ENCODE data around the gene ATG10.

ATG10 gene

GRCh38 chr5:82164176-82164976 lies 192.6 kb downstream of the ATG10 start:
- Histone ChIP-seq H3K36me3 (ENCODE audit: control insufficient read depth, insufficient read depth, low read length) (no peaks in the 10 kb centered on the region), H3K4me3 (ENCODE audit: extremely low read depth, insufficient read depth, low read length, poor library complexity, severe bottlenecking) (no peak overlapping the region), H3K9me3 (ENCODE audit: control insufficient read depth, low read length) (no peaks in the 10 kb centered on the region), H3K27ac (ENCODE audit: low read depth, low read length, severe bottlenecking) (peak overlapping the region; percentile 37), H3K4me1 (ENCODE audit: control insufficient read depth, insufficient read depth, low read length, poor library complexity, severe bottlenecking) (peaks cover 9% of the 10 kb centered on the region)
- WGBS, 2 experiments (ENCODE audit: insufficient coverage in 2 of 2), result 93 to 100% methylated on average over 2 to 3 of the region's 6 CpGs

DNA sequence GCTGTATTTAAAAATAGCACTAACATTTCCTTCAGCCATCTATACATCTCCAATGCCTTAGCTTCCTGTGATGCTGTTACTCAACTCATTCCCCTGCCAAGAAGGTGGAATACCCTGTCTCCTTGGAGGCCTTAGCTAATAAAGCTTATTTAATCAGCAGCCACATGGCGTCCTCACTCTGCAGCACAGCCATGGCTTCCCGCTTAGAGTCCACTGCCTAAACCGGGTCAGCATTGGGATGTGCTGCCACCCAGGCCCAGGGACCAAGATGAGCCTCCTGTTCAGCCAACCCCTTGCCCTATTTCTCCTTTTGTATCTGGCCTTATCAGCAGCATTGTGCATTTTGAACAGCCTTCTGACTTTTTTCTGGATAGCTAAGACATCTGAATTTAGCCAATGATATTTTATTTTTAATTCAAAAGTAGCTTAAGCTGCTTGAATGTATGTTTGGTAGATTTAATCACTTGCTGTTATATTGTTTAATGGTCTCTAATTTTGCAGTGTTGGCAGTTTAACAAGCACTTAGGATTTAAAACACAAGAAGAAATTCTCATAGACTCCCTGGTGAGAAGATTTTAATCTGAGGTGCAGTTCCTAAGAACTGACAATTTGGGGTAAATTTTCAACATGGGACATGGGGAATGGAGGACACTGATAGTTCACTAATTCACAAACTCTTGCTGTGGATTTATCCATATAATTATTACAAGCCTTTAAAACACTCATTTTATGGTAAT lies 193.3 kb downstream of the ATG10 start:
- Histone ChIP-seq H3K4me3 (ENCODE audit: extremely low read depth, insufficient read depth, low read length, poor library complexity, severe bottlenecking) (no peak overlapping the region), H3K27ac (ENCODE audit: low read depth, low read length, severe bottlenecking) (peak overlapping the region; percentile 37)

DNA sequence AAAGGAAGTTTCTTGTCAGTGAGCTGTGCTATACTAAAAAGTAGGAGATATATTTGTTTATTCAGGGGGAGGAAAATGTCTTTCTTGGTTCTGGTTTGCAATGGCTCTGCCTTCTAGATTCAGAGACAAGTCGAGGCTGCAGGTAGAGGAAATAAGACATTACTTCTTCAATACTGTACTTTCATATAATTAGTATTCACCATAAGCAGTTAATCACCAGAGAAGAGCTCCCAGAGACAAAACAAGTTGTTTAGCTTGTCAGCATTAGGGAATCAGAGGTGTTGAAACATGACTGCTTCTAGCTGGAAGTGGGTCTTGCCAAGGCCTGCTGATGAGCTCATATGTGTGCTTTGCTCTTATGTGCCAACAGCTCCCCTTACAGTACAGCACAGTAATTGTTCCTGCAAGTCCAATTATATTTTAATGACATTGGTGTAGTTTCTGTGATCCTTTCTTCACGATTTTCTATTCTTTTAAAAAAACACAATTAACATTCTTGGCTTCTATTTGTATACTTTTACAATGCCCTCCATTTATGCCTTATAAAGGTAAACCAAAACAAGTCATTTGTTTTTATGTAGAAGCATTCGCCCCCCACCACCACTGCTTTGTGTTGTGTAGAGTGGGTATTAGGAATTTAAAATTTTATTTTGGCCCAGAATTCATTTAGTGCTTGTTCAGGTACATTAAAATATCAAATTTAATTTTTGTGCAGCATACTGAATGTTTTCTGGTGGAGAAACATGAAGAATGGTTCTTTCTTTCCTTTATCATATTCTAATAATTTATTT lies 194.1 kb downstream of the ATG10 start:
- Histone ChIP-seq H3K4me1 (ENCODE audit: control insufficient read depth, insufficient read depth, low read length, poor library complexity, severe bottlenecking) (peaks cover 9% of the 10 kb centered on the region), H3K9me3 (ENCODE audit: control insufficient read depth, low read length) (no peaks in the 10 kb centered on the region), H3K4me3 (ENCODE audit: extremely low read depth, insufficient read depth, low read length, poor library complexity, severe bottlenecking) (no peak overlapping the region), H3K27ac (ENCODE audit: low read depth, low read length, severe bottlenecking) (peak overlapping the region; percentile 37), H3K36me3 (ENCODE audit: control insufficient read depth, insufficient read depth, low read length) (no peaks in the 10 kb centered on the region)
- WGBS, 2 experiments (ENCODE audit: insufficient coverage in 2 of 2), result no CpG with 5 or more reads among the region's 3 CpGs

More for the DNA sequence above, 193.3 kb downstream of the ATG10 start:
- Histone ChIP-seq H3K9me3 (ENCODE audit: control insufficient read depth, low read length) (no peaks in the 10 kb centered on the region), H3K4me1 (ENCODE audit: control insufficient read depth, insufficient read depth, low read length, poor library complexity, severe bottlenecking) (peaks cover 9% of the 10 kb centered on the region), H3K36me3 (ENCODE audit: control insufficient read depth, insufficient read depth, low read length) (no peaks in the 10 kb centered on the region)
- 48 to 65% methylated on average over 3 of the region's 3 CpGs for WGBS, 2 experiments (ENCODE audit: insufficient coverage in 2 of 2)

GRCh38 chr5:82167372-82167935 lies 195.6 kb downstream of the ATG10 start:
- no peak overlapping the region for H3K4me3 ChIP-seq (ENCODE audit: extremely low read depth, insufficient read depth, low read length, poor library complexity, severe bottlenecking)
- no peaks in the 10 kb centered on the region for H3K9me3 ChIP-seq (ENCODE audit: control insufficient read depth, low read length)
- H3K27ac ChIP-seq (ENCODE audit: low read depth, low read length, severe bottlenecking), result no peak overlapping the region
- H3K4me1 ChIP-seq (ENCODE audit: control insufficient read depth, insufficient read depth, low read length, poor library complexity, severe bottlenecking), result peaks cover 9% of the 10 kb centered on the region
- no peaks in the 10 kb centered on the region for H3K36me3 ChIP-seq (ENCODE audit: control insufficient read depth, insufficient read depth, low read length)
- WGBS, 2 experiments (ENCODE audit: insufficient coverage in 2 of 2), result 100% methylated on average over 1 to 2 of the region's 3 CpGs

DNA sequence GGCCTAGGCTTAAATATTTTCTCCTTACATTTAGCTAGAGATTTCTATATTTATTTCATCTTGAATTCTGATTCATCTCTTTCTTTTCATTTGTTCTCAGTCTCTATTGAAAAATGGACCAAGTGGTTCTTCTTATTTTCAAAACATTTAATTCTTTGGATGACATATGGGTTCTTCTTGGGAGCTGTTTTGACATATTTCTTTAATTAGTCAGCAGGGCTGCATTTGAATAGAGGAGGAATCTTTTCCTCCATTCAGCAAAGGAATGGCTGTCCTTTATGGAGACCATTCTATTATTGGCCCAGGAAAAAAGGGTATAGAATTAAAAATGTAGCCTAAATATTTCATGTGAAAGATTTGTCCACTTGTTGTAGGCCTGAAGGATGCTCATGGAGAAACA lies 196.5 kb downstream of the ATG10 start:
- Histone ChIP-seq H3K4me1 (ENCODE audit: control insufficient read depth, insufficient read depth, low read length, poor library complexity, severe bottlenecking) (peaks cover 9% of the 10 kb centered on the region), H3K9me3 (ENCODE audit: control insufficient read depth, low read length) (no peaks in the 10 kb centered on the region), H3K27ac (ENCODE audit: low read depth, low read length, severe bottlenecking) (no peak overlapping the region), H3K36me3 (ENCODE audit: control insufficient read depth, insufficient read depth, low read length) (no peaks in the 10 kb centered on the region), H3K4me3 (ENCODE audit: extremely low read depth, insufficient read depth, low read length, poor library complexity, severe bottlenecking) (no peak overlapping the region)

DNA sequence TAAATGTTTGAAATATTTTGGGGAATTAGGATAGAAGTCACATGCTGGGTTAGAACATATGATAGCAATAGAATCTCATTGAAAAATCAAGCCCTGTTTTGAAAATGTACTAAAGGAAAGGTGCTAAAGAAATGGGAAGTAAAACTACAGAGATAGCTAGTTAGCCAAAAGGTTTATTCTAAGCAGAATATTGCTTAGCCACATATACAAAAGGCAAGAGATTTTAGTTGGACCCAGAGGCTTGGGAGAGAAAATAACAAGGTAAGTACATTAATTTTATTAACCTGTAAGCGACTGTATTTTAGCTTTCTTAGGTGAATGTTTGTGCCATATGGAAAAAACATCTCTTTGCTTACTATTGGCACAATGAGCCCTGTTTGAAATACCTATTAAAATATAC lies 198.1 kb downstream of the ATG10 start:
- H3K9me3 ChIP-seq (ENCODE audit: control insufficient read depth, low read length), result no peaks in the 10 kb centered on the region
- H3K4me3 ChIP-seq (ENCODE audit: extremely low read depth, insufficient read depth, low read length, poor library complexity, severe bottlenecking), result no peak overlapping the region
- no peak overlapping the region for H3K27ac ChIP-seq (ENCODE audit: low read depth, low read length, severe bottlenecking)
- peaks cover 2% of the 10 kb centered on the region for H3K4me1 ChIP-seq (ENCODE audit: control insufficient read depth, insufficient read depth, low read length, poor library complexity, severe bottlenecking)
- H3K36me3 ChIP-seq (ENCODE audit: control insufficient read depth, insufficient read depth, low read length), result no peaks in the 10 kb centered on the region
- WGBS, 2 experiments (ENCODE audit: insufficient coverage in 2 of 2), result no CpG with 5 or more reads among the region's 1 CpG

DNA sequence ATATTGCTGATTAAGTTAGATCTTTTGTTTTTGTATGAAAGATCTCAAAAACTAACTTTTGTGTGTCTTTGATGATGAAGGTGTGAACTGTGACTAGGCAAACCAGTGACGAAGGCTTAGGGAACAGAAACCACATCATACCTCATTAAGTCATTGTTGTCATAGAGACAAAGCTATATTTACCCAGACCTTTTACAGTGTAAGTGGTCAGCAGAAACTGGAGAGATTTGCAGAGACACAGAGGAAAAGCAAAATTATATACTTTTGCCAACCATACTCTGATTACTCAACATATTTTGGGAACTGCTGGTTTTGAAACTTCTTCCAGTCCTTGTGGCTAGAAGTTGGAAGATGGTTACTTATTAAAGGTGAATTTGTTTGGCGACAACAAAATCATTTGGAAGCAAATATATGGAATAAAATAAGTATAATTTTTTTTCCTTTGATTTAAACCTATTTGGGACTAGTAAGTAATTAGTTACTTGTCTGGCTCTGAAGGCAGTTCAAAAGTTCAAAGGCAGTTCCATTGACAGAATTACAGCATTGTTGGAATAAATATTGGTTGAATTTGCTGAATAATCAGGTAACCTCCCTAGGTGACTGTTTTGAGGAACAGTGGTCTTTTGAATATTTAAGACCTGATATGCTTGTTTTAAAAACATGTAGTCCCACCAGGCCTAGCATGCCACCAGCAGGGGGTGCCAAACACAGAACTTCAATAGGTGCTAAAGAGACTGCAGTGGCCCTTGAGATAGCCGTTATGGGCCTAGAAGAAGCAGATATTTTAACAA lies 202.5 kb downstream of the ATG10 start:
- H3K9me3 ChIP-seq (ENCODE audit: control insufficient read depth, low read length), result no peaks in the 10 kb centered on the region
- H3K4me1 ChIP-seq (ENCODE audit: control insufficient read depth, insufficient read depth, low read length, poor library complexity, severe bottlenecking), result no peaks in the 10 kb centered on the region
- no peaks in the 10 kb centered on the region for H3K36me3 ChIP-seq (ENCODE audit: control insufficient read depth, insufficient read depth, low read length)
- H3K27ac ChIP-seq (ENCODE audit: low read depth, low read length, severe bottlenecking), result no peak overlapping the region
- no peak overlapping the region for H3K4me3 ChIP-seq (ENCODE audit: extremely low read depth, insufficient read depth, low read length, poor library complexity, severe bottlenecking)
- 56 to 78% methylated on average over 1 of the region's 3 CpGs for WGBS, 2 experiments (ENCODE audit: insufficient coverage in 2 of 2)

- Histone ChIP-seq H3K36me3 (ENCODE audit: control insufficient read depth, insufficient read depth, low read length) (no peaks in the 10 kb centered on the region), H3K27ac (ENCODE audit: low read depth, low read length, severe bottlenecking) (no peak overlapping the region), H3K4me1 (ENCODE audit: control insufficient read depth, insufficient read depth, low read length, poor library complexity, severe bottlenecking) (no peaks in the 10 kb centered on the region), H3K9me3 (ENCODE audit: control insufficient read depth, low read length) (no peaks in the 10 kb centered on the region), H3K4me3 (ENCODE audit: extremely low read depth, insufficient read depth, low read length, poor library complexity, severe bottlenecking) (no peak overlapping the region)
- no CpG with 5 or more reads among the region's 1 CpG for WGBS, 2 experiments (ENCODE audit: insufficient coverage in 2 of 2)
These were observed 203.0 kb downstream of the ATG10 start for GRCh38 chr5:82174919-82175219.

- 93% methylated on average over 3 to 5 of the region's 8 CpGs for WGBS, 2 experiments (ENCODE audit: insufficient coverage in 2 of 2)
- H3K36me3 ChIP-seq (ENCODE audit: control insufficient read depth, insufficient read depth, low read length), result no peaks in the 10 kb centered on the region
- H3K4me1 ChIP-seq (ENCODE audit: control insufficient read depth, insufficient read depth, low read length, poor library complexity, severe bottlenecking), result no peaks in the 10 kb centered on the region
- H3K27ac ChIP-seq (ENCODE audit: low read depth, low read length, severe bottlenecking), result no peak overlapping the region
- no peak overlapping the region for H3K4me3 ChIP-seq (ENCODE audit: extremely low read depth, insufficient read depth, low read length, poor library complexity, severe bottlenecking)
- no peaks in the 10 kb centered on the region for H3K9me3 ChIP-seq (ENCODE audit: control insufficient read depth, low read length)
These were observed 204.4 kb downstream of the ATG10 start for GRCh38 chr5:82176115-82176814.

GRCh38 chr5:82178378-82178777 lies 206.6 kb downstream of the ATG10 start:
- Histone ChIP-seq H3K4me1 (ENCODE audit: control insufficient read depth, insufficient read depth, low read length, poor library complexity, severe bottlenecking) (no peaks in the 10 kb centered on the region), H3K36me3 (ENCODE audit: control insufficient read depth, insufficient read depth, low read length) (no peaks in the 10 kb centered on the region), H3K27ac (ENCODE audit: low read depth, low read length, severe bottlenecking) (no peak overlapping the region), H3K4me3 (ENCODE audit: extremely low read depth, insufficient read depth, low read length, poor library complexity, severe bottlenecking) (no peak overlapping the region), H3K9me3 (ENCODE audit: control insufficient read depth, low read length) (no peaks in the 10 kb centered on the region)
- no CpG with 5 or more reads among the region's 3 CpGs for WGBS, 2 experiments (ENCODE audit: insufficient coverage in 2 of 2)
